SK-N-MC (cell line): ENCODE results near the gene NAGPA.

Experiments
- EZH2 ChIP-seq: fragments of 200-600 bp; sonication (generic); IDR thresholded peaks from one replicate; pipeline ENCODE4 v1.6.1; 2017; ENCODE audit warnings: antibody characterized with exemption
- FOXP2 ChIP-seq: optimal IDR thresholded peaks from 2 replicates; pipeline ENCODE3; 2011; ENCODE audit warnings: mild to moderate bottlenecking, moderate library complexity; ENCODE audit not compliant: insufficient read depth; ENCODE audit errors: extremely low read length, control extremely low read depth
- POLR2AphosphoS5 ChIP-seq: IDR thresholded peaks from 2 replicates; pipeline ENCODE4 v1.6.1; 2012; ENCODE audit warnings: mild to moderate bottlenecking, low read depth, low read length, borderline replicate concordance

DNA sequence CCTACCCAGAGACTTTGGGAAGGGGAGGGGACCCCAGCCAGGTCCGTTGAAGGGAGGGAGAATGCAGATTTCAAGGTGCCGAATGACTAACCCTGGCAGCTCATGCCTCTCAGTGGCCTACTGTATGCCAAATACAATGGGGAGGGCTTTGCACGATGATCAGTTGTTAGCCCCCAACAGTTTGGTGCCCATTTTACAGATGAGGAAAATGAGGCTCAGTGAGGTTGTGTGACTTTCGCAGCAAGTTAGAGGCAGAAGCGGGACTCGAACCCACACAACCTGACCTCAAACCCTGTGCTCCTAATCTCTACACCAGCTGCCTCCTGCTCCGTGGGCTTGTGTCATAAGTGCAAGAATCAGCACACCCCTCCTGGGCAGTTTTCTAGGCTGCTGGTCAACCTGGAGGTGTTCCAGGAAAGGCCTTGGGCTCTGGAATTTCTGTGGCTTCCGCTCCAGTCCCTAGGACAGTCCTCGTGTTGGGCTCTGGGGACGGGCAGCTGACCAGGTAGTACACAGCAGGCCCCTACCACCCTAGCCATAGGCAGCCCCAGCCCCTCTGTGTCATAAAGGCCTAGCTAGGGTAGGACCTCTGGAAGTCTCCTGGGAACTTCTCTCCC is 11.9 kb upstream of the NAGPA start:
- TF ChIP-seq EZH2 (no peak), POLR2AphosphoS5 (no peak), FOXP2 (no peak)
